NCI-H187 (cell line): ENCODE data around the gene GRIK1.

Source experiments
- DNase-seq, 2 experiments: peaks; one replicate each; lab custom pipeline; 2025; lab: John Stamatoyannopoulos, UW

GRIK1 gene

GRCh38 chr21:29827647-29828046 lies 112.1 kb downstream of the GRIK1 start:
- DNase-seq, result no peak

- DNase-seq, result no peak
These were observed 112.6 kb downstream of the GRIK1 start for GRCh38 chr21:29827236-29827635.

GRCh38 chr21:29826386-29826785 lies 113.4 kb downstream of the GRIK1 start:
- no peak for DNase-seq

- no peak for DNase-seq
These were observed 113.9 kb downstream of the GRIK1 start for GRCh38 chr21:29825936-29826335.

GRCh38 chr21:29825345-29825744 lies 114.5 kb downstream of the GRIK1 start:
- DNase-seq, result no peak

- DNase-seq, result no peak
These were observed 117.7 kb downstream of the GRIK1 start for GRCh38 chr21:29822064-29822463.

GRCh38 chr21:29821230-29821629 lies 118.6 kb downstream of the GRIK1 start:
- no peak for DNase-seq

- no peak for DNase-seq
These were observed 120.0 kb downstream of the GRIK1 start for GRCh38 chr21:29819675-29820326.

- DNase-seq, result no peak
These were observed 121.3 kb downstream of the GRIK1 start for GRCh38 chr21:29818383-29818921.

- DNase-seq, result no peak
These were observed 122.3 kb downstream of the GRIK1 start for GRCh38 chr21:29817450-29817849.

- DNase-seq, result no peak
These were observed 126.8 kb downstream of the GRIK1 start for GRCh38 chr21:29812947-29813346.

- no peak for DNase-seq
These were observed 128.9 kb downstream of the GRIK1 start for GRCh38 chr21:29810871-29811270.

- no peak for DNase-seq
These were observed 131.6 kb downstream of the GRIK1 start for GRCh38 chr21:29808153-29808552.

GRCh38 chr21:29805105-29805504 lies 134.7 kb downstream of the GRIK1 start:
- no peak for DNase-seq

- no peak for DNase-seq
These were observed 136.6 kb downstream of the GRIK1 start for GRCh38 chr21:29803191-29803590.

GRCh38 chr21:29801122-29801521 lies 138.7 kb downstream of the GRIK1 start:
- DNase-seq, result no peak

GRCh38 chr21:29800056-29800455 lies 139.7 kb downstream of the GRIK1 start:
- DNase-seq, result no peak

- DNase-seq, result no peak
These were observed 141.0 kb downstream of the GRIK1 start for GRCh38 chr21:29798840-29799239.

- DNase-seq, result no peak
These were observed 142.6 kb downstream of the GRIK1 start for GRCh38 chr21:29797155-29797554.

- DNase-seq, result no peak
These were observed 146.1 kb downstream of the GRIK1 start for GRCh38 chr21:29793712-29794111.

- DNase-seq, result no peak
These were observed 150.4 kb downstream of the GRIK1 start for GRCh38 chr21:29789393-29789792.

- no peak for DNase-seq
These were observed 151.0 kb downstream of the GRIK1 start for GRCh38 chr21:29788752-29789151.

- no peak for DNase-seq
These were observed 152.4 kb downstream of the GRIK1 start for GRCh38 chr21:29787361-29787909.
